SK-N-SH treated with all-trans-retinoic acid at 6 μM for 48 hours (cell line): ENCODE measurements around the gene CITED2.

Source experiments
- ARNTL ChIP-seq: fragments of 450-650 bp; formaldehyde crosslinking; IDR thresholded peaks from 2 replicates; pipeline ENCODE4 v1.5.0; 2020; ENCODE audit warnings: low read depth, mild to moderate bottlenecking, moderate library complexity, borderline replicate concordance
- GLIS3 ChIP-seq: fragments of 250-450 bp; sonication (Bioruptor Pico); IDR thresholded peaks from 2 replicates; pipeline ENCODE4 v1.5.0; 2020; ENCODE audit warnings: mild to moderate bottlenecking, moderate library complexity
- PATZ1 ChIP-seq: fragments of 250-450 bp; sonication (Bioruptor Pico); IDR thresholded peaks from 2 replicates; pipeline ENCODE4 v1.8.0; 2020; ENCODE audit warnings: mild to moderate bottlenecking, moderate library complexity, borderline replicate concordance
- PPARA ChIP-seq: fragments of 250-450 bp; sonication (Bioruptor Pico); IDR thresholded peaks from 2 replicates; pipeline ENCODE4 v1.5.0; 2020; ENCODE audit warnings: mild to moderate bottlenecking, borderline replicate concordance
- ZFP3 ChIP-seq: fragments of 250-450 bp; sonication (Bioruptor Pico); IDR thresholded peaks from 2 replicates; pipeline ENCODE4 v1.5.0; 2020; ENCODE audit warnings: mild to moderate bottlenecking, moderate library complexity
- ZNF565 ChIP-seq: fragments of 450-650 bp; formaldehyde crosslinking; conservative IDR thresholded peaks from 2 replicates; pipeline ENCODE4 v1.5.0; 2020; ENCODE audit warnings: low read depth, mild to moderate bottlenecking, moderate library complexity

DNA sequence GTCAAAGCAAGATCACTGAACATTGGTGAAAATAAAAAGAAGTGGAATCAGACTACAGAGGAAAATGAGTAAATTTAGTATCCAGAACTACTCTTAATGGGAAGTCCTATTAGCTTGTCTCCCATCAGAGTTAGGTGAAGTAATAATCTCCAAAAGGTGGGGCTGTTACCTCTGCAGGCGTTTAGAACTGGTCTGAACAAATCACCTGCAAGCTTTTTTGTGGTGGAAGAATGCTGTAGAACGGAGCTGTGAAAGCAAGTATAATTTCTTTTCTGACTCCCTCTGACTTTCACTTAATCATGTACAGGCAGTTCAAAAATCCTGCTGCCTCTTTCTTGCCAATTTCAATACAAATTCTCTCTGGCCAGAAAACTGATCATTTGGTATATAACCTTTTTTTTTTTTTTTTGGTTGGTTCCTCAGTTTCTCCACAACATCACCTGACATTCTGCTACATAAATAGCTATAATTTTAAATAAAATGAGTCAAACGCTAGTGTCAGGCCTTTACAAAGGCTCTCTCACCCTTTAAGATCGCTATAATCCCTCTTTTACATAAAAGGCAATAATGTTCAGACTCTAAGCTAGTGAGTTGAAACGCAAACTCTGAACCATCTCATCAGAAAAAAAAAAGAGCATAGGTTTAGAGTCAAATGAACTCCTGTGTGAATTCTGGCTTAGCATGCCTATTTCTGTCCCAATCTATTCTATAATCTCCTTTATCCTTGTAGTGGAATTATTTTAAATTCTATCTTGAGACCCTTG is 38.8 kb downstream of the CITED2 start:
- TF ChIP-seq PATZ1 (CRISPR knock-in tag) (no peak), GLIS3 (CRISPR knock-in tag) (no peak), PPARA (CRISPR knock-in tag) (no peak), ARNTL (CRISPR knock-in tag) (no peak), ZNF565 (CRISPR knock-in tag) (no peak), ZFP3 (CRISPR knock-in tag) (no peak)
